ENCODE measurements around the gene MED13L.

MED13L gene

GRCh38 chr12:115950959-115951358, 326.5 kb downstream of the MED13L start:
- no peak for DNase-seq (ENCODE audit: low read depth, low spot score)
- H3K4me3 ChIP-seq (ENCODE audit: low read length), result no peak overlapping the region

- no peak overlapping the region for H3K4me3 ChIP-seq (ENCODE audit: low read length)
- no peak for DNase-seq (ENCODE audit: low read depth, low spot score)
Measured at GRCh38 chr12:115949675-115950074, 327.8 kb downstream of the MED13L start.

- H3K4me3 ChIP-seq (ENCODE audit: low read length), result no peak overlapping the region
- DNase-seq (ENCODE audit: low read depth, low spot score), result no peak
Measured at GRCh38 chr12:115947696-115948062, 329.8 kb downstream of the MED13L start.

GRCh38 chr12:115946867-115947695, 330.4 kb downstream of the MED13L start:
- H3K4me3 ChIP-seq (ENCODE audit: low read length), result no peak overlapping the region
- DNase-seq (ENCODE audit: low read depth, low spot score), result no peak

GRCh38 chr12:115946092-115946491, 331.4 kb downstream of the MED13L start:
- no peak overlapping the region for H3K4me3 ChIP-seq (ENCODE audit: low read length)
- DNase-seq (ENCODE audit: low read depth, low spot score), result no peak

GRCh38 chr12:115945491-115945885, 332.0 kb downstream of the MED13L start:
- no peak overlapping the region for H3K4me3 ChIP-seq (ENCODE audit: low read length)
- no peak for DNase-seq (ENCODE audit: low read depth, low spot score)

GRCh38 chr12:115944837-115945490, 332.5 kb downstream of the MED13L start:
- H3K4me3 ChIP-seq (ENCODE audit: low read length), result no peak overlapping the region
- no peak for DNase-seq (ENCODE audit: low read depth, low spot score)

GRCh38 chr12:115944392-115944742, 333.1 kb downstream of the MED13L start:
- DNase-seq (ENCODE audit: low read depth, low spot score), result no peak
- H3K4me3 ChIP-seq (ENCODE audit: low read length), result no peak overlapping the region

GRCh38 chr12:115943630-115944391, 333.7 kb downstream of the MED13L start:
- no peak overlapping the region for H3K4me3 ChIP-seq (ENCODE audit: low read length)
- DNase-seq (ENCODE audit: low read depth, low spot score), result no peak

GRCh38 chr12:115943310-115943629, 334.2 kb downstream of the MED13L start:
- DNase-seq (ENCODE audit: low read depth, low spot score), result no peak
- no peak overlapping the region for H3K4me3 ChIP-seq (ENCODE audit: low read length)

GRCh38 chr12:115942346-115942745, 335.1 kb downstream of the MED13L start:
- H3K4me3 ChIP-seq (ENCODE audit: low read length), result no peak overlapping the region
- DNase-seq (ENCODE audit: low read depth, low spot score), result no peak

- no peak for DNase-seq (ENCODE audit: low read depth, low spot score)
- no peak overlapping the region for H3K4me3 ChIP-seq (ENCODE audit: low read length)
Measured at GRCh38 chr12:115941362-115941761, 336.1 kb downstream of the MED13L start.

GRCh38 chr12:115938794-115939377, 338.6 kb downstream of the MED13L start:
- H3K4me3 ChIP-seq (ENCODE audit: low read length), result no peak overlapping the region
- no peak for DNase-seq (ENCODE audit: low read depth, low spot score)

- no peak for DNase-seq (ENCODE audit: low read depth, low spot score)
- no peak overlapping the region for H3K4me3 ChIP-seq (ENCODE audit: low read length)
Measured at GRCh38 chr12:115936997-115937916, 340.2 kb downstream of the MED13L start.

GRCh38 chr12:115934877-115935276, 342.6 kb downstream of the MED13L start:
- DNase-seq (ENCODE audit: low read depth, low spot score), result no peak
- H3K4me3 ChIP-seq (ENCODE audit: low read length), result no peak overlapping the region

GRCh38 chr12:115934046-115934445, 343.4 kb downstream of the MED13L start:
- H3K4me3 ChIP-seq (ENCODE audit: low read length), result no peak overlapping the region
- DNase-seq (ENCODE audit: low read depth, low spot score), result no peak

- H3K4me3 ChIP-seq (ENCODE audit: low read length), result no peak overlapping the region
- no peak for DNase-seq (ENCODE audit: low read depth, low spot score)
Measured at GRCh38 chr12:115932066-115932465, 345.4 kb downstream of the MED13L start.

GRCh38 chr12:115930336-115930735, 347.2 kb downstream of the MED13L start:
- no peak overlapping the region for H3K4me3 ChIP-seq (ENCODE audit: low read length)
- DNase-seq (ENCODE audit: low read depth, low spot score), result no peak
